IMR-90 (cell line): ENCODE data around the gene ZC3H7B. TPM values are rescaled to one million over a fixed set of nuclear protein-coding genes. Genes with fewer than 3 reads are reported as not detected.

Experiments used
- ATAC-seq: fragments of 200-7000 bp; cut with Tn5 transposase; 2 replicates; pipeline ENCODE4 v1.9.1; 2020; ENCODE audit warnings: low read depth, mild to moderate bottlenecking, moderate library complexity
- BruUV-seq: library from RNA; stranded (reverse); fragments of 400-500 nt; replicated peaks from 2 replicates; lab custom pipeline; 2021; lab: Mats Ljungman, UMichigan
- CTCF ChIA-PET: fragments of 300-600 bp; formaldehyde crosslinking; extraction: SDS; loops from one replicate; lab custom pipeline; 2021; ENCODE audit warnings: antibody characterized with exemption; lab: Yijun Ruan, JAX
- POLR2A ChIA-PET: fragments of 300-600 bp; sonication (Branson Sonifier 250); formaldehyde crosslinking; loops from one replicate; lab custom pipeline; 2022; ENCODE audit warnings: antibody characterized with exemption; ENCODE audit not compliant: unreplicated experiment; lab: Charles Lee
- DNase-seq: peaks from one replicate; pipeline ENCODE4 v3.0.0; 2013
- H2AFZ ChIP-seq: replicated peaks from 2 replicates; pipeline ENCODE3; 2013; ENCODE audit warnings: low read length, mild to moderate bottlenecking; ENCODE audit not compliant: poor library complexity
- H2AK5ac ChIP-seq: 2 replicates; pipeline ENCODE4 v1.6.1; 2013; ENCODE audit warnings: low read depth, low read length, inconsistent platforms
- H2AK9ac ChIP-seq: replicated peaks from 2 replicates; pipeline ENCODE3; 2013; ENCODE audit warnings: mild to moderate bottlenecking, low read depth, low read length, moderate library complexity; ENCODE audit not compliant: poor library complexity
- H2BK120ac ChIP-seq: 2 replicates; pipeline ENCODE4 v1.6.1; 2013; ENCODE audit warnings: low read depth, low read length, inconsistent platforms
- H2BK15ac ChIP-seq: 3 replicates; pipeline ENCODE4 v1.6.1; 2013; ENCODE audit warnings: low read depth, low read length, inconsistent platforms
- H2BK20ac ChIP-seq: 2 replicates; pipeline ENCODE4 v1.6.1; 2013; ENCODE audit warnings: low read depth, mild to moderate bottlenecking, inconsistent platforms, low read length, moderate library complexity
- H2BK5ac ChIP-seq: 2 replicates; pipeline ENCODE4 v1.6.1; 2013; ENCODE audit warnings: mild to moderate bottlenecking, low read depth, low read length, inconsistent platforms; ENCODE audit not compliant: poor library complexity, severe bottlenecking
- H3K14ac ChIP-seq: replicated peaks from 2 replicates; pipeline ENCODE4 v1.6.1; 2013; ENCODE audit warnings: low read depth, low read length, inconsistent platforms
- H3K18ac ChIP-seq: 2 replicates; pipeline ENCODE4 v1.6.1; 2013; ENCODE audit warnings: low read depth, low read length, control low read depth
- H3K23ac ChIP-seq: 2 replicates; pipeline ENCODE4 v1.6.1; 2013; ENCODE audit warnings: low read depth, low read length, inconsistent platforms
- H3K27ac ChIP-seq: 2 replicates; pipeline ENCODE4 v1.5.1; 2013; ENCODE audit warnings: mild to moderate bottlenecking, control low read depth, low read length; ENCODE audit not compliant: insufficient read depth
- H3K27me3 ChIP-seq: 2 replicates; pipeline ENCODE4 v1.6.1; 2013; ENCODE audit warnings: low read length; ENCODE audit not compliant: control insufficient read depth, insufficient read depth
- H3K36me3 ChIP-seq: 2 replicates; pipeline ENCODE4 v1.6.1; 2013; ENCODE audit warnings: low read length, mixed read lengths; ENCODE audit not compliant: control insufficient read depth, insufficient read depth
- H3K4ac ChIP-seq: 2 replicates; pipeline ENCODE4 v1.6.1; 2013; ENCODE audit warnings: low read depth, low read length, inconsistent platforms
- H3K4me1 ChIP-seq: 2 replicates; pipeline ENCODE4 v1.6.1; 2013; ENCODE audit warnings: low read length, mixed read lengths; ENCODE audit not compliant: control insufficient read depth, insufficient read depth
- H3K4me2 ChIP-seq: 2 replicates; pipeline ENCODE4 v1.6.1; 2013; ENCODE audit warnings: low read depth, mild to moderate bottlenecking, control low read depth, low read length, moderate library complexity
- H3K4me3 ChIP-seq: 2 replicates; pipeline ENCODE4 v1.5.1; 2013; ENCODE audit warnings: low read depth, mild to moderate bottlenecking, control low read depth, low read length, moderate library complexity; ENCODE audit not compliant: insufficient read depth
- H3K56ac ChIP-seq: 2 replicates; pipeline ENCODE4 v1.6.1; 2013; ENCODE audit warnings: low read length, inconsistent platforms; ENCODE audit not compliant: insufficient read depth; ENCODE audit errors: extremely low read depth
- H3K79me1 ChIP-seq, 2 experiments: 2 replicates each; pipeline ENCODE4 v1.6.1; 2013; ENCODE audit warnings: low read length in 2 of 2, inconsistent platforms in 1 of 2, low read depth in 1 of 2
- H3K9ac ChIP-seq: 2 replicates; pipeline ENCODE4 v1.6.1; 2013; ENCODE audit warnings: low read depth, low read length, control low read depth
- H3K9me1 ChIP-seq: 2 replicates; pipeline ENCODE4 v1.6.1; 2013; ENCODE audit warnings: low read length, inconsistent platforms; ENCODE audit not compliant: insufficient read depth
- H3K9me3 ChIP-seq: 2 replicates; pipeline ENCODE4 v1.6.1; 2013; ENCODE audit warnings: low read length; ENCODE audit not compliant: control insufficient read depth, insufficient read depth
- H4K20me1 ChIP-seq: 2 replicates; pipeline ENCODE4 v1.6.1; 2013; ENCODE audit warnings: low read length, inconsistent platforms; ENCODE audit not compliant: insufficient read depth
- H4K5ac ChIP-seq: 2 replicates; pipeline ENCODE4 v1.6.1; 2013; ENCODE audit warnings: mild to moderate bottlenecking, low read depth, low read length, control low read depth
- H4K8ac ChIP-seq, 2 experiments: 2 replicates each; pipeline ENCODE4 v1.6.1; 2013; ENCODE audit warnings: low read depth in 2 of 2, low read length in 2 of 2, control low read depth in 1 of 2, inconsistent platforms in 1 of 2
- H4K91ac ChIP-seq: 2 replicates; pipeline ENCODE4 v1.6.1; 2013; ENCODE audit warnings: low read depth, low read length, inconsistent platforms; ENCODE audit not compliant: insufficient read depth
- CEBPB ChIP-seq: IDR thresholded peaks from 2 replicates; pipeline ENCODE4 v1.6.1; 2012; ENCODE audit warnings: low read depth, low read length, improper control_type of control experiment
- CHD1 ChIP-seq: IDR thresholded peaks from 2 replicates; pipeline ENCODE4 v1.6.1; 2012; ENCODE audit warnings: low read depth, low read length, improper control_type of control experiment
- CTCF ChIP-seq: conservative IDR thresholded peaks from 2 replicates; pipeline ENCODE4 v1.5.1; 2012; ENCODE audit warnings: mild to moderate bottlenecking, low read depth, low read length, improper control_type of control experiment
- MAFK ChIP-seq: IDR thresholded peaks from 2 replicates; pipeline ENCODE4 v1.6.1; 2012; ENCODE audit warnings: low read depth, low read length, improper control_type of control experiment
- MAZ ChIP-seq: IDR thresholded peaks from 2 replicates; pipeline ENCODE4 v1.6.1; 2012; ENCODE audit warnings: low read depth, mild to moderate bottlenecking, low read length, improper control_type of control experiment, moderate library complexity, borderline replicate concordance
- MXI1 ChIP-seq: IDR thresholded peaks from 2 replicates; pipeline ENCODE4 v1.6.1; 2012; ENCODE audit warnings: low read depth, mild to moderate bottlenecking, low read length, moderate library complexity, borderline replicate concordance
- NFE2L2 ChIP-seq: fragments of 150-350 bp; IDR thresholded peaks from 2 replicates; pipeline ENCODE4 v1.6.1; 2016; ENCODE audit warnings: low read depth, mild to moderate bottlenecking, low read length
- POLR2A ChIP-seq: IDR thresholded peaks from 2 replicates; pipeline ENCODE4 v1.6.1; 2012; ENCODE audit warnings: mild to moderate bottlenecking, low read depth, low read length
- RAD21 ChIP-seq: IDR thresholded peaks from 2 replicates; pipeline ENCODE4 v1.6.1; 2012; ENCODE audit warnings: low read length, improper control_type of control experiment
- RCOR1 ChIP-seq: IDR thresholded peaks from 2 replicates; pipeline ENCODE4 v1.6.1; 2012; ENCODE audit warnings: mild to moderate bottlenecking, low read length, improper control_type of control experiment; ENCODE audit not compliant: insufficient replicate concordance
- RFX5 ChIP-seq: IDR thresholded peaks from 2 replicates; pipeline ENCODE4 v1.8.0; 2012; ENCODE audit warnings: low read depth, mild to moderate bottlenecking, low read length, moderate library complexity
- WGBS, 2 experiments: methylation state at CpG; one replicate each; pipeline versions ENCODE4 v1.1.5 to v1.1.7; 2013; ENCODE audit warnings: missing lambda C conversion rate in 2 of 2; ENCODE audit not compliant: insufficient read length in 1 of 2; ENCODE audit errors: extremely low coverage in 2 of 2; 5-methylcytosine and 5-hydroxymethylcytosine counted together
- dilution Hi-C: fragments of 300-500 bp; cut with HindIII; formaldehyde crosslinking; loops from one replicate; pipeline ENCODE4 v1.14.3; 2018; ENCODE audit warnings: low sequenced_read_pairs; ENCODE audit not compliant: unreplicated experiment
- in situ Hi-C: fragments of 300-500 bp; cut with MboI; formaldehyde crosslinking; loops from 3 replicates; pipeline ENCODE4 v1.14.3; 2019; ENCODE audit warnings: low sequenced_read_pairs, inconsistent platforms, mixed read lengths
- intact Hi-C: fragments of 100-400 bp; cut with micrococcal nuclease; formaldehyde crosslinking; loops from 2 replicates; pipeline ENCODE4 v1.10.0; 2022
- polyA plus RNA-seq, 3 experiments: library from polyadenylated mRNA; depleted of rRNA; stranded (reverse); fragments of >200 nt; gene quantifications; 2 replicates each; pipeline ENCODE4 v1.2.3, GENCODE V29; 2012; ENCODE audit warnings: low replicate concordance in 1 of 3
- total RNA-seq: library from RNA; depleted of rRNA; stranded (reverse); fragments of >200 nt; gene quantifications from 2 replicates; pipeline ENCODE4 v1.2.3, GENCODE V29; 2012

The ZC3H7B gene
- total and polyA plus RNA-seq, 2 of the 4 experiments (the other 2 are of a cell fraction) = 37.6 to 72.3 TPM

GRCh38 chr22:41285441-41285819 is 15.9 kb upstream of the ZC3H7B start (continued):
- peak; percentile 94; the same call in 1 of the 2 replicates for TF ChIP-seq CHD1

GRCh38 chr22:41285820-41286638 is 15.3 kb upstream of the ZC3H7B start, which contains the start of gene RANGAP1:
TSS of gene RANGAP1 (minus strand) at chr22:41286187. CDS start at chr22:41281044, 5,143 bp downstream.
- CTCF ChIA-PET = interaction anchor here (1.1 kb wide), 1 partner anchor 22 kb away, joined by 3 read pairs; no protein-coding TSS in a partner anchor
- Histone ChIP-seq H2AK5ac (peak within 1 kb of the TSS; percentile 97), H3K4me2 (peak within 1 kb of the TSS; percentile 96), H3K23ac (peak within 1 kb of the TSS; percentile 95), H3K27me3 (no peaks in the 10 kb centered on the region), H4K20me1 (peaks cover 11% of the 10 kb centered on the region; the same call in 1 of the 2 replicates), H3K4me1 (peaks cover 24% of the 10 kb centered on the region), H2AFZ (peak within 1 kb of the TSS; percentile 89), H3K56ac (peak within 1 kb of the TSS; percentile 92), H3K9me1 (peaks cover 15% of the 10 kb centered on the region), H2BK5ac (peak within 1 kb of the TSS; percentile 99), H3K4me3 (peak within 1 kb of the TSS; percentile 55), H3K27ac (peak within 1 kb of the TSS; percentile 81), H4K8ac (peak within 1 kb of the TSS; percentile 77 to 95), H4K5ac (peak within 1 kb of the TSS; percentile 97), H2BK120ac (peak within 1 kb of the TSS; percentile 94), H2BK15ac (peak within 1 kb of the TSS; percentile 97), H2AK9ac (peak within 1 kb of the TSS; percentile 99), H4K91ac (peak within 1 kb of the TSS; percentile 98), H3K18ac (peak within 1 kb of the TSS; percentile 90), H3K9me3 (no peaks in the 10 kb centered on the region), H3K36me3 (peaks cover 21% of the 10 kb centered on the region), H3K9ac (peak within 1 kb of the TSS; percentile 81), H3K79me1 (peaks cover 19 to 59% of the 10 kb centered on the region in 2 experiments; a peak in 3 of 4 replicates), H2BK20ac (peak within 1 kb of the TSS; percentile 94), H3K4ac (peak within 1 kb of the TSS; percentile 98), H3K14ac (peak within 1 kb of the TSS; percentile 86)
- dilution Hi-C loops = no loop called here
- 1% methylated on average over 30 of the region's 77 CpGs; no CpG with 5 or more reads in 1 of the 2 experiments for WGBS, 2 experiments
- POLR2A ChIA-PET = no interaction called here
- BruUV-seq = no TSS peak
- TF ChIP-seq CTCF (peak; percentile 25; the same call in 1 of the 2 replicates), MAFK (0 out of 2 replicates have a peak, but pooled peaks have one; percentile 13), MXI1 (peak; percentile 95), CEBPB (peak; percentile 28; the same call in 1 of the 2 replicates), CHD1 (peak; percentile 17; the same call in 1 of the 2 replicates), POLR2A (peak; percentile 95), RCOR1 (no peak), NFE2L2 (no peak), MAZ (peak; percentile 99), RFX5 (no peak), RAD21 (no peak)
- intact Hi-C loops = loop anchor here (1.0 to 2.0 kb wide), 2 partner anchors 15 to 160 kb away; partner anchors contain the start of genes TOB2 and ZC3H7B
- in situ Hi-C loops = no loop called here
- ATAC-seq = peak; percentile 87
- peak; percentile 98 for DNase-seq
